PFSK-1 (cell line): ENCODE results near the gene PSMD8.

ENCODE experiments used
- FOXP2 ChIP-seq: optimal IDR thresholded peaks from 2 replicates; pipeline ENCODE3; 2011; ENCODE audit warnings: borderline replicate concordance, control low read depth, inconsistent platforms; ENCODE audit not compliant: insufficient read depth; ENCODE audit errors: extremely low read length, extremely low read depth
- POLR2AphosphoS5 ChIP-seq: IDR thresholded peaks from 2 replicates; pipeline ENCODE4 v1.6.1; 2012; ENCODE audit warnings: low read depth, mild to moderate bottlenecking, control low read depth, low read length, moderate library complexity
- REST ChIP-seq, 2 experiments: IDR thresholded peaks; 2 replicates each; pipeline versions ENCODE4 v1.6.1 to v1.8.0; 2011 to 2012; ENCODE audit warnings: low read depth in 2 of 2, low read length in 2 of 2, control low read depth in 1 of 2, inconsistent platforms in 1 of 2, mild to moderate bottlenecking in 1 of 2, moderate library complexity in 1 of 2; ENCODE audit not compliant: insufficient read depth in 1 of 2
- SIN3A ChIP-seq: IDR thresholded peaks from 2 replicates; pipeline ENCODE4 v1.6.1; 2012; ENCODE audit warnings: mild to moderate bottlenecking, low read length, moderate library complexity, borderline replicate concordance; ENCODE audit not compliant: insufficient read depth
- TAF1 ChIP-seq: IDR thresholded peaks from 2 replicates; pipeline ENCODE4 v1.6.1; 2012; ENCODE audit warnings: low read length, control low read depth, borderline replicate concordance; ENCODE audit not compliant: insufficient read depth

Gene PSMD8

GRCh38 chr19:38385057-38385803, 10.9 kb downstream of the PSMD8 start:
- TF ChIP-seq REST (IDR thresholded peaks at IDR 0.05; ENCODE audit: insufficient read depth in 1 of 2, low read depth in 2 of 2, low read length in 2 of 2) (no peak), POLR2AphosphoS5 (peak; percentile 10; the same call in 1 of the 2 replicates)

GRCh38 chr19:38385804-38386257, 11.5 kb downstream of the PSMD8 start:
- TF ChIP-seq REST (IDR thresholded peaks at IDR 0.05; ENCODE audit: insufficient read depth in 1 of 2, low read depth in 2 of 2, low read length in 2 of 2) (no peak), POLR2AphosphoS5 (no peak), SIN3A (no peak), FOXP2 (no peak)

DNA sequence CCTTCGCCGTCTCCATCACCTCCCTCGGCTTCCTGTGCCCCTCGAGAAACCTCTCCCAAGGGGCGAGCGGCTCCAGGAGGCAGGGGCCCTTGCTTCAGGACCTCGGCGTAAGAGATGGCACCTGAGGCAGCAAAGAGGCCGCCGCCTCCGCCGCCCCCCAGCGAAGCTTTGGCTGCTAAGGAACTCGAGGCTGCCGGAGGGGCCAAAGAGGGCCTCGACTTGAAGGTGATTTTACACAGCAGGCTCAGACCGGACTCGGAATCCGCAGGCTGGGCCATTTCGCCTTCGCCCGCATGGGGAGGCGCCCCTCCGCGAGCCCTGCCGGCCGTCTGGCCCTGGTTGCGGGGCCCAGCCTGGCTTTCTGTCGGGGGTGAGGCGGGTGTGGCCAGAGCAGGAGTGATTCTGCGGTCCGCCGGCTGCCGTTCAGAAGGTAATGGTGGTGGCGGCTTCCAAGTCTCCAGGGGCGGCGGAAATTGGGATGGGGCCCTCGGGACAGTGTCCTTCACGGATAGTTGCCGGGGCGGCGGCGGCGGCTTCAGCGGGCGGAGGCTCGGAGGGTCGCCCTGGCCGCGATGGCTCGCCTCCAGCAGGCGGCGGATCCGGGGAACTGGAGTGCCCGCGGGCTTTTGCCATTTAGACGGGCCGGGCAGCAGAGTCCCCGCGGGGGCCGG, 12.1 kb downstream of the PSMD8 start:
- no peak for TF ChIP-seq FOXP2
- no peak for TF ChIP-seq TAF1
- no peak for TF ChIP-seq REST (IDR thresholded peaks at IDR 0.05; ENCODE audit: insufficient read depth in 1 of 2, low read depth in 2 of 2, low read length in 2 of 2)
- no peak for TF ChIP-seq POLR2AphosphoS5
- TF ChIP-seq SIN3A, result no peak

DNA sequence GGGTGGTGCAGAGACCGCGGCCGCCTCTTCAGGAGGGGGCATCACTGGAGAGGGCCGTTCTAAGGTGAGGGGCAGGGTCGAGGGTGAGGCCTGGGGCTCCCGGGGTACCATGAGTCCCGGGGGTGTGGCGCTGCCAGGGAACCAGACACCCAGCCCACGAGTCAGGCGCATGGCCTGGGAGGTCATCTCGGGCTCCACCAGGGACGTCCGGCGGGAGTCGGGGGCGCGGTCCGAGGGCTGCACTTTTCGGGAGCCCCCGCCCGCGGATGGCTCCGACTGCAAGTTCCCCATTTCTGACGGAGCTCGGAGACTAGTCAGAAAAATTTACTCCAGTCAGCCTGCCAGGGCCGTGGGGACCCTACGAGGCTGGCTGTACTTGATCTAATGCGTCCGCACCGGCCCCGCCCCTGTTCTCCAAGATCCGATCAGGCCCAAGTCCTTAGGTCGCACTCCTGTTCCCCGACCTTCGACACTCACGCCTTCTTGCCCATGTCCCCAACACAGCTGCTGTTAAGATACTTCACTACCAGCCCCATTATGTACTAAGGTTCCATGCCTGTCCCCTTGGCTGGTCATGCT, 12.7 kb downstream of the PSMD8 start:
- TF ChIP-seq REST (IDR thresholded peaks at IDR 0.05; ENCODE audit: insufficient read depth in 1 of 2, low read depth in 2 of 2, low read length in 2 of 2) (no peak), SIN3A (peak; percentile 17; the same call in 1 of the 2 replicates)
